ENCODE data around the gene ANKRD62.
A peak's percentile ranks its signal among the peaks of the same experiment; 100 is the strongest.

Gene ANKRD62

GRCh38 chr18:12093520-12094257, at the start of gene ANKRD62:
ANKRD62 (plus strand) TSS chr18:12093843; CDS start chr18:12094018, 175 bp downstream.
- no peak for DNase-seq

GRCh38 chr18:12044591-12044990, 49.1 kb upstream of the ANKRD62 start:
- DNase-seq: no peak

DNA sequence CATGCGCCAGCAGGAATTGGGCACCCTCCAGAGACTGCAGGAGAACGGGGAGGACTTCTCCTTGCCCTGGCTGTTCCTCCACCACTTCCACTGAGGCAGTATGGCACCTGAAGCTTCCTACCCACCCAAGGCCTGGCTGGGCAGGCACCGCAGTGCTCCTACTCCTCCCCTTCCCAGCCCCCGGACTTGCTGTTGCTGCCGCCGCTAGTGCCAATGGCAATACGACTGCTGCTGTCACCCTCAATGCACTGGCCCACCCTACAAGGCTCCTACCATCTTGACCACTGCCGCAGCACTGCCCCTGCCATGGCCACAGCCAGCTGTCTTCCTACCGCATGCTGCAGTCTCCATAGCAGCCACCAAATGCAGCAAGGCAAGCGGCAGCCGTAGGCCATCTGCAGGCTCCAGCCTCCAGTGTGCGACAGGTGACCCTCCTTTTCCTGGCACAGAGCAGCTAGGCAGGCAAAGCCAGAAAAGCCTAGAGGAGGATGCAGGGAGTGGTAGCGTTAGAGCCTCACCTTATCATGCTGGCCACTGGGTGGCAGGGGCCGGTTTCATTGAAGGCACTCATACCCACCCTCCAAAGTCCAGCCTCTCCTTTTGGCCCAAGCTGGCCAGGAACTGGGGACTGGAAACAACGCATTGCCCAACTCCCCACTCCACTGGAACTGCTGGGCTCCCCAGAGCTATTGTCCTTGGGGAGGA, 47.4 kb upstream of the ANKRD62 start:
- no peak for DNase-seq

DNA sequence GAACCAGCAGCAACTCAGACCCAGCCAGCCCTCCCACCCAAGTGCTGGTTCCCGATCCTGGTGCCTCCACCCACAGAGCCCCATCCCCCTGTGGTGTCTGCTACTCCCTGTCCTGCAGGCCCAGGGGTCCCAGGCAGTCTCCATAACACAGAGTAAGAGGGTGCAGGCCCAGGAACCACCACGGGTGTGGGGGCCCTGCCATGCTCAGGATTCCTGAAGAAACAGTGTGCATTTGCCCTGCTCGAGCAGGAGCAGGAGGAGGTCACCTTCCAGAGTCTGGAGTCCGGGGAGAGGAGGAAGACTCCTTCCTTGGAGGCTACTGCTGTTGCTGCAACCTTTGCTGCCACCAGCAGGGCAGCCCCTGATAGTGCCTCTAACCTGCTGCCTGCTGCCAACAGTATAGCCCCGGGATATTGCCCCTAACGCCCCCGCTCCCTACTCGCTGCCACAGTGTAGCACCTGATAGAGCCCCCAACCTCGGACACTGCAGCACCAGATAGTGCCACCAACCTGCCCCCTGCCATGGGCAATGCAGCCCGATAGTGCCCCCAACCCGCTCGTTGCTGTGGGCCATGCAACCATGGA, 46.8 kb upstream of the ANKRD62 start:
- DNase-seq: no peak

GRCh38 chr18:12048010-12048826, 45.4 kb upstream of the ANKRD62 start:
- DNase-seq: no peak

GRCh38 chr18:12048827-12049175, 44.8 kb upstream of the ANKRD62 start:
- no peak for DNase-seq

DNA sequence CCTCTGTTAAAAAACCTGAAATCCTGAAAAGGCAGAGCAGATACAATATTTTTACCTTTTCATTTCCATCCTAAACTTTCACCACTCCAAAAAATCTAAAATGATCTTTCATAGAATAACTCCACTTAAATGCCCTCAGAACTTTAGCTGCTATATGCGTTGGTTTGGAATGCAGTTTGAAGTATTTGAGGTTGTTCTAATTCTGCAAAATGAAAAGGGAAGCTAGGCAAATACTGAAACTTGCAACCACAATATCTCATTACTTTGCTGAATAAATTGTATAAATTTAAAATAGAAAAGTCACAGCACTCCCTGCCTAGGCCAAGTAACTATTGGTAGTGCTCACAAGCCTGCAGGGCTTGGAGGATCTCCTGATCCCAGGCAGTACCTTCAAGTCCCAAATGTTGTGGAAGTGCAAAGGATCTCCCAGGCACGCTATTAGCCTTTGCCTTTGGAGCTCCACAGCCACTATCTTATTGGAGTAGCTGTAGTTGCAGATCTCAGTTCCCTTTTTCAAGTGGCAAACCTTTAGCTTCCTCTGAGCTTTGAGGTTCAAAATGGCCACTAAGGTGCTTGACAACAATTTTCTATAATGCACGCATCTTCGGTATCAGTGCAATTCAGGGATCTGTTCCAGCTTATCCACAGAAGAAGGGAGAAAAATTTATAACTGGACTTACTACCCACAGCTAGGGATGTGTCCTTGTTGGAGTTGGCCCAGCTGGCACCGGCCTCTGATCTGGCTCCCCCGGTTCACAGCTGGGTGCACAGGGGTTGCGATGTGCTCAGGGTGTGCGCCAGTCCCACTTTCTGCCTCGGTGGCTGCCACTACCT, 43.4 kb upstream of the ANKRD62 start:
- DNase-seq: no peak

GRCh38 chr18:12052866-12053265, 40.8 kb upstream of the ANKRD62 start:
- no peak for DNase-seq

- DNase-seq: no peak
Observed at GRCh38 chr18:12053289-12053688, 40.4 kb upstream of the ANKRD62 start.

- no peak for DNase-seq
Observed at GRCh38 chr18:12056034-12056883, 37.4 kb upstream of the ANKRD62 start.

DNA sequence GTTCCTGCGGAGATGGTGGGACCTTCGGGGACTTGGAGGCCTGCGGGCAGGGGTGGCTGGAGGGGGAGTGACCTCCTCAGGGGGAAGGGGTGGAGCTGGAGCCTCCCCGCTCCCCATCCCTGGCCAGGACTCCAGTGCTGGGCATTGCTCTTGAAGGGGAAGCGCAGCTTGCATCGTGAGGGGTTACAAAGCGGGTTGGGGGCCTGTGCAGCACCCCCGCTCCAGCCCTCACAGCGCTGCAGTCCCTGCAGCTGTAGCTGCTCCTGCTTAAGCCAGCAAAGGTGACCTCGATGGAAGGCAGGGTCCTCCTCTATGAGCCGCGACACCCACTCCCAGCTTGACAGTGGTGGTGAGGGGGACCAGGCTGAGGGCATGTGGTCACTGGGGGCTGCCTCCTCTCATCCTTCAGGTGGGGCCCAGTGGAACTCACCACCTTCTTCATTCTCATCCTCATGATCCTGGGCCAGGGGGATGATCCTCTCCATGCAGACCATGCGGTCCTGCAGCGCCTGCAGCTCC, 36.7 kb upstream of the ANKRD62 start:
- no peak for DNase-seq

DNA sequence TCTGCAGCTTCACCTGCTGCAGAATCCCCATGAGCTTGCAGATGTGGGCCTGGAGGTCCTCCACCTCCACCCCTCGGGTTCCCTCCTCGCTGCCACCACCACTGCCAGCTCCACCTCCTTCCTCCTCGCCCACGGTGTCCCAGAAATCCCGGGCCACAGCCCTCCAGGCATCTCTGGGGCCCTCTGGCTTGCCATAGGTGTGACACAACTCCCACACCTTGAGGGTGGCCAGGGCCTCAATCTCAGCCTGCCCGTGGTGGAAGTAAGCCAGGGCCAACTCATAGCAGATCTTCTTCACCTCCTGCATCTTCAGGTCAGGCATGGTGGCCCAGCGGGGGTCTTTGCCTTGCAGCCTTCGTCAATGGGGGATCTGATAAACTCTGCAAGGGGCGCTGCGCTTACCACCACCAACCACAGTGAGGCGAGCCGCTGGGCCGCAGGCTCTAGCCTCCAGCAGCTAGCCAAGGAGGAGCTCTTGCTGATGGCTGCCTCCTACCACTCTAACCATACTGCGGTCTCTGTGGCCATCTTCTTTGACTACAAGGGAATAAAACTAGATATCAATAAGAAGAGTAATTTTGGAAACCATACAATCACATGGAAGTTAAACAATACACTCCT, 36.1 kb upstream of the ANKRD62 start:
- DNase-seq: no peak

DNA sequence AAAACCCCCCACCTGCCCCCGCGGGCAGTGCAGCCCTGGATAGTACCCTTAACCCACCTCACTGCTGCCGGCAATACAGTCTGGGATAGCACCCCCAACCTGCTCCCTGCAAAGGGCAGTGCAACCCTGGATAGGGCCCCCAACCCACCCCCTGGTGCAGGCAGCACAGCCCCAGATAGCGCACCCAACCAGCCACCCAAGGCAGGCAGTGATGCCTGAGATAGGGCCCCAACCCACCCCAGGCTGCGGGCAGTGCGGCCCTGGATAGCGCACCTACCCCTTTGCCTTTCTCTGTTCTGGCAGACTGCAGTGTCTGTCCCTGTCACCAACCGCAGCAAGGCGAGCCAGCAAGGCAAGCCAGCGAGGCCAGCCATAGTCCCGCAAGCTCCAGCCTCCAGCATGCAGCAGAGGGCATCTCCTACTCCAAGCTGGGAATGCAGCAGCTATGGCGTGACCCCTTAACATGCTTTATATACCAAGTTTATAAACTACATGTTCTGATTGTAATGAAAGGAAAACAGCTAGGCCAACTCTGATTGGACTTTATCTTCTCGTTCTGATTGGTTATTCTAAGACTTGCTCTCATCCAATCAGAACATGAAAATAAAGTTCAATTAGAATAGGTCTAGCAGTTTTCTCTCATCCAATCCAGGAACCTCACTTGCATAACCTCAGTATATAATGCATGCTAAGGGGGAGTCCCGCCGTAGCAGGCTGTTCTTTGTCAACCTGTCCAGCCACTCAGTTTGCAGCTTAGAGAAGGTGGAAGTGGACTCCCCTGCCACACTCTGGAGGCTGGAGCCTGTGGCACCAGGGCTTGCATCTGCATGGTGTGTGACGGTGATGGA, 34.1 kb upstream of the ANKRD62 start:
- no peak for DNase-seq

DNA sequence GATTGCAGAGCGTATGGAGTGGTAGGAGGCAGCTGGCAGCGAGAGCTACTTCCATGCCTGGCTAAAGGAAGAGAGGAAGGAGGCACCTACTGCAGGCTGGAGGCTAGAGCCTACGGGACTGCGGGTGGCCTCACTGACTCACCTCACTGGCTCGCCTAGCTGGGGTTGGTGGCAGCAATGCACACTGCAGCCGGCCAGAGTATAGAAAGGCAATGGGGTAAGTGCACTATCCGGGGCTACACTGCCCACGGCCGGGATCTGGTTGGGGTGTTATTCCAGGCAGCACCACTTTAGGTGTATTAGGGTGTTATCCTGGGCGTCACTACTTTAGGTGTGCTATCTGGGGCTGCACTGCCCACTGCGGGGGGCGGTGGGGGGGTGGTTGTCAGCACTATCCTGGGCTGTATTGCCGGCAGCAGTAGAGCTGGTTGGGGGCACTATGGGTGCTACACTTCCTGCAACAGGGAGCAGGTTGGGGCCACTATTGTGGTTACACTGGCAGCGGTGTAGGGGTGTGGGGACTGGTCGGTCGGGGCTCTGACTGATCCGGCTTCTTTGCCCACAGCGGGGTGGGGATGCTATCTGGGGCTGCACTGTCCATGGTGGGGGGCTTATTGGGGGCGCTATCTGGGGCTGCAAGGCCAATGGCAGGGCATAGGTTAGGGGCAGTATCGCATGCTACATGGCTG, 33.3 kb upstream of the ANKRD62 start:
- DNase-seq: no peak

GRCh38 chr18:12061685-12062084, 32.0 kb upstream of the ANKRD62 start:
- DNase-seq: peak in 1 of 3 experiments; percentile 19

- no peak for DNase-seq
Observed at GRCh38 chr18:12062974-12063373, 30.7 kb upstream of the ANKRD62 start.

DNA sequence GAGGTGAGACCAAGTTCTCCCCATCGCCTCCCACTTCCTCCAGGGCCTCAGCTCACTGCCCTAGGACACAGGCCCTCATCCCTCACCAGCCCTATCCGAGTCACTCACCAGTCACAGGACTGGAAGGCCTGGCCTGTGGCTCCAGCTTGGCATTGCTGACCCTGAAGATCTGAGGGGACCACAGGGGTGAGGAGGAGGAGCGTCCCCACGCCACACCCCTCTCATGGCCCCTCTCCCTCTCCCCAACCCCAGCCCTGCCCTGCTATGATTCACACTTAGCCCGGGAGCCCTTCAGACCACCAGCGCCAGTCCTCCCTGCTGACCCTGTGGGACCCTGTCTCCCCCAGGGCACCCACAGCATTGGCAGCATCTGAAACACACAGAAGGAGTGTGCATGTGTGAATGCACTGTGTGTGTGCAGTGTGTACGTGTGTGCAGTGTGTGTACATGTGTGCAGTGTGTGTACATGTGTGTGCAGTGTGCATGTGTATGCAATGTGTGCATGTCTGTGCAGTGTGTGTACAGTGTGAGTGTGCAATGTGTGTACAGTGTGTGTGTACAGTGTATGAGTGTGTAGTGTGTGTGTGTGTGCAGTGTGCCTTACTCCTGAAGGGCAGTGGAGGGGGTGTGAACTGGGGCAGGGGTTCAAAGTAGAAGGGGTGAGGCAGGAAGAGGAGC, 29.4 kb upstream of the ANKRD62 start:
- no peak for DNase-seq

DNA sequence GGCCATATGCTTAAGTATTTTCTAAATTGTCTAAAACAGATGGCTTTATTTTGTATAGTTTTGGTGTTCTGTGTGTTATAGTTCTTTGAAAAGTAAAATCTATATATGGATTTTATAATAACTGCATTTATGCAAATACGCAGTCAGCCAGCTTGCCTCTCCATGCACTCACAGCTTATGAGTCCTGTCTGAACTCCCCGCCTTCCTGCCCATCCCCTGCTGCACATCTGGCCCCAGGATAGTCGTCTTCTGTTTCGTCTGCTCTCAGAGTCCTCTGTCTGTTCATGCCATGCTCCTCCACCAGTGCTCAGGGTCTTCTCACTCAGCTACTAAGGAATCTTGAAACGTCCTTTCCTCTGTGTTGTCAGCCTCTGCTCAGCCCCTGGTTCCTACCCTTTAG, 28.2 kb upstream of the ANKRD62 start:
- no peak for DNase-seq
